ENCODE results near the gene PPP6R1. TPM values are rescaled to one million over a fixed set of nuclear protein-coding genes. Genes with fewer than 3 reads are reported as not detected.
"Not testable (repeated sequence)": the region's sequence is repeated elsewhere in the genome, so short reads cannot be mapped to it uniquely, and the experiment has no call there.

The PPP6R1 gene
- total RNA-seq, 3 donors from 2014 or later, result 60.0 to 72.9 (median 65.9) TPM

DNA sequence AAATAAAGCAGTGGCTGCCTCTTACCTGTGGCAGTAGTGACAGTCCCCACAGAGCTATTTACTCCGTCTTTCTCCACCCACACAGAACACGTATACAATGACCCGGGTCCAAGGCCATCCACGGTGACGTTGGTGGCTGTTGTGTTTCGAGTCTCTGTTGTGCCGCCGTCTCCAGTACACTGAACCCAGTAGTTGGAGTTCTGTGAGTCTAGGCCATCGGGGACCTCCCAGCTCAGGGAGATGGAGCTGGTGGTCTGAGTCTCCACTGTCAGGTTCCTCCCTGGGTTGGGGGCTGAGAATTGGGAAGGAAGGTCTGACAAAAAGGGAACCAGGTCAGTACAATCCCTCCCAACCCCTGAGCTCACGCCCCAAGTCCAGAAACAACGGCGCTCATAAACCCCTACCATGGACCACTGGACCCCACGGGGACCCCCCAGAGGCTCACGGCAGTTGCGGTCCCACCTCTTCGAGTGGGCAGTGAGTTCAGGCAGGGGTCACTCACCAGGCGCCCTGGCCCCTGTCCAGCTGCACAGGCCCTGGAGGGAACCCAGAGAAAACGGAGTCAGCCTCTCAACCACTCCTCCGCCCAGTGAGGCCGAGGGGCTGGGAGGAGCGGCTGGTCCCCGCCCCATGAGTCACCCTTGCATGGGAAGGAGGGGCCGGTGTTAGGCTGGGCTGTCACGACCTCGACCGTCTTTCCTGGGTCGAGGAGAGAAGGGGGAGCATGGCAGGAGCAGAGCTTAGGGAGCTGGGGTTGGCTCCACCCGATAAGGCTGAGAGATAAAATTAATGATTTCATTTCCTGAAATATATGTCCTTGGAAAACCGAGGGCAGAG is 51.9 kb downstream of the PPP6R1 start:
- DNase-seq (peak; percentile 89 to 91 (median 91)), ATAC-seq (peak; percentile 88)
- intact Hi-C loops (cut with DNase I, micrococcal nuclease), result no loop called here
- Histone ChIP-seq H3K36me3 (ENCODE audit: low read depth) (no peaks in the 10 kb centered on the region), H3K4me3 (no peak overlapping the region), H3K4me1 (ENCODE audit: low read depth) (peaks cover 7% of the 10 kb centered on the region), H3K9me3 (no peaks in the 10 kb centered on the region)
- TF ChIP-seq, protein P1, sequence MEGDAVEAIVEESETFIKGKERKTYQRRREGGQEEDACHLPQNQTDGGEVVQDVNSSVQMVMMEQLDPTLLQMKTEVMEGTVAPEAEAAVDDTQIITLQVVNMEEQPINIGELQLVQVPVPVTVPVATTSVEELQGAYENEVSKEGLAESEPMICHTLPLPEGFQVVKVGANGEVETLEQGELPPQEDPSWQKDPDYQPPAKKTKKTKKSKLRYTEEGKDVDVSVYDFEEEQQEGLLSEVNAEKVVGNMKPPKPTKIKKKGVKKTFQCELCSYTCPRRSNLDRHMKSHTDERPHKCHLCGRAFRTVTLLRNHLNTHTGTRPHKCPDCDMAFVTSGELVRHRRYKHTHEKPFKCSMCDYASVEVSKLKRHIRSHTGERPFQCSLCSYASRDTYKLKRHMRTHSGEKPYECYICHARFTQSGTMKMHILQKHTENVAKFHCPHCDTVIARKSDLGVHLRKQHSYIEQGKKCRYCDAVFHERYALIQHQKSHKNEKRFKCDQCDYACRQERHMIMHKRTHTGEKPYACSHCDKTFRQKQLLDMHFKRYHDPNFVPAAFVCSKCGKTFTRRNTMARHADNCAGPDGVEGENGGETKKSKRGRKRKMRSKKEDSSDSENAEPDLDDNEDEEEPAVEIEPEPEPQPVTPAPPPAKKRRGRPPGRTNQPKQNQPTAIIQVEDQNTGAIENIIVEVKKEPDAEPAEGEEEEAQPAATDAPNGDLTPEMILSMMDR (IDR thresholded peaks at IDR 0.05), result no peak

DNA sequence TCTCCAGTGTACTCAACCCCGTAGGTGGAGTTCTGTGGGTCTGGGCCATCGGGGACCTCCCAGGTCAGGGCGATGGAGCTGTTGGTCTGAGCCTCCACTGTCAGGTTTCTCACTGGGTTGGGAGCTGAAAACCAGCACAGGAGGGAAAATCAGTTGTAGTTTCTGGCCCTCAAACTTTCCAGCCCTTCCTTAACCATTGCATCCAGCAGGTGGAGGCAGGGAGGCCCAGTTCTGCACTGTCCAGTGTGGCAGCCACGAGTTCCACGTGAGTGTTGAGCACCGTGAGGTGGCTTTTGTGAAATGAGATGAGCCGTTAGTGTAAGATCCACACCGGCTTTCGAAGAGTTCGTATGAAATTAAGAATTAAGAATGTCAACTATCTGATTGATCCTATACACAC is 56.6 kb downstream of the PPP6R1 start:
- ATAC-seq; H3K4me3 ChIP-seq; H3K36me3 ChIP-seq (ENCODE audit: low read depth); H3K4me1 ChIP-seq (ENCODE audit: low read depth); DNase-seq; H3K9me3 ChIP-seq; intact Hi-C loops (cut with DNase I, micrococcal nuclease): not testable (repeated sequence)

- TF ChIP-seq, protein P1 (IDR thresholded peaks at IDR 0.05), result no peak
- Histone ChIP-seq H3K4me1 (ENCODE audit: low read depth) (no peaks in the 10 kb centered on the region), H3K4me3 (no peak overlapping the region), H3K9me3 (no peaks in the 10 kb centered on the region), H3K36me3 (ENCODE audit: low read depth) (peaks cover 5% of the 10 kb centered on the region)
- ATAC-seq (no peak), DNase-seq (no peak)
- intact Hi-C loops (cut with DNase I, micrococcal nuclease), result no loop called here
These were observed 59.1 kb downstream of the PPP6R1 start for GRCh38 chr19:55199620-55200204.

DNA sequence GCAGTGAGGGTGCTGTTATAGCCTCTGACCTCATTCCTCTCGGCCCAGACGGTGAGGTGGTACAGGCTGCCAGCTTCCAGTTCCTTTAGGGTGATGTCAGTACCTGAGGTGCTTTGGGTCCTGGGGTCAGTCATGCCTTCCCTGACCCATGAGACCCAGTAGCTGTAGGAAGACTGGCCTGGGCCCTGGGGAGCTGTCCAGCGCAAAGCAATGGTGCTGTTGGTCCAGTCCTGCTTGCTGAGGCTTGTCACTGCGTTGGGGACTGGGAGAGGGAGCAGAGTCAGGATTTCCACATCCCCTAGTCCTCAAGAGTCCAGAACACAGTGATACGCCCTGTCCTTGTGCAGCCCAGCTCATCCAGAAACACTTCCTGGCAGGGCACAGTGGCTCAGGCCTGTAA is 60.2 kb downstream of the PPP6R1 start:
- intact Hi-C loops (cut with DNase I, micrococcal nuclease), result no loop called here
- no peak for ATAC-seq
- TF ChIP-seq, protein P1 (IDR thresholded peaks at IDR 0.05), result no peak

GRCh38 chr19:55197528-55197927 is 61.3 kb downstream of the PPP6R1 start:
- no peaks in the 10 kb centered on the region for H3K4me1 ChIP-seq (ENCODE audit: low read depth)
- TF ChIP-seq, protein P1 (IDR thresholded peaks at IDR 0.05), result no peak
- ATAC-seq (no peak), DNase-seq (no peak)
- H3K36me3 ChIP-seq (ENCODE audit: low read depth), result peaks cover 5% of the 10 kb centered on the region
- no peak overlapping the region for H3K4me3 ChIP-seq
- intact Hi-C loops (cut with DNase I, micrococcal nuclease), result no loop called here
- no peaks in the 10 kb centered on the region for H3K9me3 ChIP-seq

More for the DNA sequence above, 60.2 kb downstream of the PPP6R1 start:
- DNase-seq, result no peak
- no peaks in the 10 kb centered on the region for H3K4me1 ChIP-seq (ENCODE audit: low read depth)
- H3K4me3 ChIP-seq, result no peak overlapping the region
- no peaks in the 10 kb centered on the region for H3K9me3 ChIP-seq
- H3K36me3 ChIP-seq (ENCODE audit: low read depth), result peaks cover 5% of the 10 kb centered on the region

DNA sequence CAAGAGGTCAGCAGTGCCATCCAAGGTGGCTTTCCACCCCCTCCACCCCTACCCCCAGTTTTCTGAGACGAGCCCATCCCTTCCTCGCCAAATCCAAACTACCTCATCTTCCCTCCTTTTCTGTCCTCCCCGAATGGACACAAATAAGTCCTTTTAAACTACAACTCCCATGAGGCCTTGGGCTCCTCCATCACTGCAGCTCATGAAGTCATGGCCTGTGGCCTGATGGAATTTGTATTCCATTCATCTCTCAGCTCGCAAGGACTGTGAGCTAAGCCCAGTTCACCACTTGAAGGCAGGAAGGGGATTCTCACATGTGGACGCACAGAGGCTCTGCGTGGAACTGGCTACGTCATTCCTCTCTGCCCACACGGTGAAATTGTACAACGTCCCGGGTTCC is 62.0 kb downstream of the PPP6R1 start:
- Histone ChIP-seq H3K4me3 (no peak overlapping the region), H3K36me3 (ENCODE audit: low read depth) (peaks cover 5% of the 10 kb centered on the region), H3K9me3 (no peaks in the 10 kb centered on the region), H3K4me1 (ENCODE audit: low read depth) (no peaks in the 10 kb centered on the region)
- ATAC-seq (peak; percentile 16), DNase-seq (no peak)
- TF ChIP-seq, protein P1 (IDR thresholded peaks at IDR 0.05), result no peak
- intact Hi-C loops (cut with DNase I, micrococcal nuclease), result no loop called here

Measured in mucosa of descending colon (tissue), 3 donors.